SH-SY5Y (cell line): Measurements from ENCODE around the gene FAN1.

Experiments used
- GATA2 ChIP-seq: IDR thresholded peaks from 2 replicates; pipeline ENCODE4 v1.6.1; 2011; ENCODE audit warnings: mild to moderate bottlenecking, low read depth, low read length
- GATA3 ChIP-seq: IDR thresholded peaks from 2 replicates; pipeline ENCODE4 v1.6.1; 2011; ENCODE audit warnings: low read depth, mild to moderate bottlenecking, low read length, moderate library complexity

- no peak for TF ChIP-seq GATA2
- no peak for TF ChIP-seq GATA3
These were observed 14.5 kb upstream of the FAN1 start for GRCh38 chr15:30889196-30889595.
